GM12878 (cell line): ENCODE measurements around the gene TMEM181. TPM values are rescaled to one million over a fixed set of nuclear protein-coding genes. Genes with fewer than 3 reads are reported as not detected.

Source experiments
- ATAC-seq: fragments of 200-7000 bp; cut with Tn5 transposase; 3 replicates; pipeline ENCODE4 v1.9.1; 2020; ENCODE audit warnings: mild to moderate bottlenecking, moderate library complexity
- BruUV-seq: library from RNA; stranded (reverse); fragments of 400-500 nt; replicated peaks from 2 replicates; lab custom pipeline; 2021; lab: Mats Ljungman, UMichigan
- CTCF ChIA-PET: fragments of 300-600 bp; sonication (Branson Sonifier 250); formaldehyde crosslinking; extraction: SDS; loops from one replicate; lab custom pipeline; 2021; ENCODE audit warnings: inconsistent platforms; lab: Yijun Ruan, JAX
- POLR2A ChIA-PET: fragments of 350-600 bp; formaldehyde crosslinking; extraction: SDS; loops from one replicate; lab custom pipeline; 2021; ENCODE audit warnings: inconsistent platforms; lab: Charles Lee
- RAD21 ChIA-PET: fragments of 300-600 bp; sonication (Branson Sonifier 250); formaldehyde crosslinking; loops from one replicate; lab custom pipeline; 2023; ENCODE audit warnings: antibody characterized with exemption; ENCODE audit not compliant: unreplicated experiment; lab: Charles Lee
- SMC1A ChIA-PET: fragments of 300-600 bp; sonication (Branson Sonifier 250); formaldehyde crosslinking; loops from one replicate; lab custom pipeline; 2023; ENCODE audit not compliant: unreplicated experiment, uncharacterized antibody; lab: Charles Lee
- DNase-seq: peaks from one replicate; pipeline ENCODE4 v3.0.0-alpha.2; 2011; ENCODE audit warnings: low read depth, low spot score
- FAIRE-seq: peaks from 3 replicates; lab custom pipeline; 2011; peaks lifted over from hg19 to GRCh38; lab: Jason Lieb, UNC
- H2AFZ ChIP-seq: 2 replicates; pipeline ENCODE4 v1.6.0; 2011; ENCODE audit warnings: low read depth, low read length, control low read depth; ENCODE audit not compliant: control insufficient read depth
- H3K27ac ChIP-seq: 2 replicates; pipeline ENCODE4 v1.5.1; 2011; ENCODE audit warnings: control low read depth; ENCODE audit not compliant: control insufficient read depth, insufficient read depth
- H3K27me3 ChIP-seq, 2 experiments: replicated peaks in 1 of 2; 2 replicates each; pipeline versions ENCODE4 v1.6.0 to v1.6.1; 2011; ENCODE audit warnings: low read length in 1 of 2; ENCODE audit not compliant: control insufficient read depth in 2 of 2, insufficient read depth in 2 of 2
- H3K36me3 ChIP-seq, 2 experiments: 2 replicates each; pipeline ENCODE4 v1.5.1; 2011; ENCODE audit warnings: low read length in 1 of 2; ENCODE audit not compliant: control insufficient read depth in 2 of 2, insufficient read depth in 2 of 2
- H3K4me1 ChIP-seq: 2 replicates; pipeline ENCODE4 v1.6.1; 2011; ENCODE audit warnings: mild to moderate bottlenecking, low read length, moderate library complexity, mixed read lengths; ENCODE audit not compliant: control insufficient read depth, insufficient read depth
- H3K4me2 ChIP-seq: 2 replicates; pipeline ENCODE4 v1.6.0; 2011; ENCODE audit warnings: control low read depth; ENCODE audit not compliant: control insufficient read depth, insufficient read depth
- H3K4me3 ChIP-seq: fragments of 200-600 bp; sonication (generic); 2 replicates; pipeline ENCODE4 v1.5.1; 2016
- H3K79me2 ChIP-seq: 2 replicates; pipeline ENCODE4 v1.6.0; 2011; ENCODE audit warnings: low read length; ENCODE audit not compliant: control insufficient read depth, insufficient read depth
- H3K9ac ChIP-seq: 2 replicates; pipeline ENCODE4 v1.8.0; 2011; ENCODE audit warnings: low read length, control low read depth, mixed read lengths; ENCODE audit not compliant: control insufficient read depth, insufficient read depth
- H3K9me3 ChIP-seq: replicated peaks from 3 replicates; pipeline ENCODE4 v1.5.1; 2011; ENCODE audit warnings: mild to moderate bottlenecking, low read length; ENCODE audit not compliant: control insufficient read depth, insufficient read depth
- H4K20me1 ChIP-seq: 2 replicates; pipeline ENCODE4 v1.6.0; 2011; ENCODE audit not compliant: control insufficient read depth, insufficient read depth
- ATF2 ChIP-seq: IDR thresholded peaks from 2 replicates; pipeline ENCODE4 v1.6.1; 2012; ENCODE audit warnings: low read length, inconsistent platforms
- BHLHE40 ChIP-seq, 2 experiments: fragments of 450-650 bp in 1 of 2; IDR thresholded peaks; 2 replicates each; pipeline ENCODE4 v1.6.1; 2011 to 2017; ENCODE audit warnings: low read depth in 2 of 2, borderline replicate concordance in 1 of 2, improper control_type of control experiment in 1 of 2, low read length in 1 of 2, mild to moderate bottlenecking in 1 of 2
- CUX1 ChIP-seq: IDR thresholded peaks from 2 replicates; pipeline ENCODE4 v1.6.1; 2012; ENCODE audit warnings: improper control_type of control experiment, low read depth, low read length; ENCODE audit not compliant: insufficient replicate concordance
- TARDBP ChIP-seq: IDR thresholded peaks from 2 replicates; pipeline ENCODE4 v1.6.1; 2016; ENCODE audit warnings: borderline replicate concordance
- TCF7 ChIP-seq: IDR thresholded peaks from 2 replicates; pipeline ENCODE4 v1.6.1; 2014; ENCODE audit warnings: antibody characterized with exemption, borderline replicate concordance
- WGBS: methylation state at CpG from one replicate; pipeline ENCODE4 v1.1.6; 2016; ENCODE audit warnings: low lambda C conversion rate; ENCODE audit not compliant: insufficient replicate concordance, insufficient coverage; ENCODE audit errors: missing lambda C conversion rate; 5-methylcytosine and 5-hydroxymethylcytosine counted together
- in situ Hi-C: fragments of 300-500 bp; cut with MboI; formaldehyde crosslinking; loops from 9 replicates; pipeline ENCODE4 v1.14.3; 2018; ENCODE audit warnings: mixed read lengths
- intact Hi-C: fragments of 100-400 bp; cut with micrococcal nuclease; formaldehyde crosslinking; loops from one replicate; pipeline ENCODE4 v1.14.2; 2022; ENCODE audit not compliant: unreplicated experiment
- polyA plus RNA-seq, 11 experiments: library from polyadenylated mRNA; depleted of rRNA in 4 of 11; unstranded in 6 of 11; stranded (reverse) in 5 of 11; fragments of >200 nt; fragmentation: Nextera tagmentation in 4 of 11; fragmentation: Illumina TruSeq in 1 of 11; extraction: Ambion mirVana in 4 of 11; extraction: Trizol in 1 of 11; gene quantifications; 1 replicate in 1 of 11; 2 replicates in 10 of 11; pipeline versions ENCODE4 v1.2.1 to v1.2.3, GENCODE V29; 2011 to 2016; ENCODE audit warnings: inconsistent platforms in 2 of 11, missing spikeins in 2 of 11, low read depth in 1 of 11
- total RNA-seq, 4 experiments: library from RNA; depleted of rRNA in 3 of 4; stranded (reverse); fragments of >200 nt in 3 of 4; fragmentation: Illumina TruSeq in 1 of 4; extraction: Trizol in 1 of 4; gene quantifications; 2 replicates each; pipeline versions ENCODE4 v1.2.1 to v1.2.3, GENCODE V29; 2013 to 2021
- TF ChIP-seq, protein P1 (sequence below): fragments of 450-650 bp; IDR thresholded peaks from 2 replicates; pipeline ENCODE4 v1.6.1; 2016; ENCODE audit warnings: mild to moderate bottlenecking

TMEM181 gene
- total and polyA plus RNA-seq, 10 of the 15 experiments (the other 5 are each of a cell fraction or from before 2014, with no cell fraction given), result 1.5 to 7.9 (median 5.2) TPM

DNA sequence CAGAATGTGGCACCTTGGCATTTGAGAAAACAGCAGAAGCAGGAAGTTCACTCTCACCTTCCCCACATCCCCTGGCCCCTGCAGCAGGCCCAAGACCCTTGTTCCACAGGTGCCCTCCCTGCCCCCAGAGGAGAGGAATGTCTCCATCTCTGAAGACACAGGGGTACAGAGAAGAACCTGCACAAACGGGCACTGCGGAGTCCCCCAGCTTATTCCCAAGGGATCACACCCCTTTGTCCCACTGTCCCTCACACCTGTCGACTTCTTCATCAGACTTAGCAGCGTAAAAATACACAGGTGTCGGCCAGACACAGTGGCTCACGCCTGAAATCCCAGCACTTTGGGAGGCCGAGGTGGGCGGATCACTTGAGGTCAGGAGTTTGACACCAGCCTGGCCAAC is 42.9 kb upstream of the TMEM181 start:
- no TSS peak for BruUV-seq
- ATAC-seq (no peak), DNase-seq (no peak), FAIRE-seq (no peak)
- Histone ChIP-seq H3K79me2 (no peaks in the 10 kb centered on the region), H2AFZ (no peak overlapping the region), H4K20me1 (no peaks in the 10 kb centered on the region), H3K4me1 (peaks cover 13% of the 10 kb centered on the region), H3K27me3 (no peaks in the 10 kb centered on the region), H3K4me2 (no peak overlapping the region), H3K27ac (no peak overlapping the region), H3K4me3 (no peak overlapping the region), H3K9me3 (no peaks in the 10 kb centered on the region), H3K9ac (no peak overlapping the region), H3K36me3 (no peaks in the 10 kb centered on the region)
- SMC1A ChIA-PET, result interaction anchor here (0.9 to 1.3 kb wide), 4 partner anchors 40 to 298 kb away, joined by 3 to 4 read pairs (median 4); no protein-coding TSS in a partner anchor
- 33% methylated on average over 8 of the region's 8 CpGs for WGBS
- RAD21 ChIA-PET, result interaction anchor here (0.6 to 1.3 kb wide), 3 partner anchors 40 to 296 kb away, joined by 3 to 4 read pairs (median 4); no protein-coding TSS in a partner anchor
- in situ Hi-C loops (loop anchor here (5.0 kb wide), 1 partner anchor 290 kb away; no protein-coding TSS in a partner anchor), intact Hi-C loops (loop anchor here (5.0 kb wide), 1 partner anchor 45 kb away; the partner anchor contains the start of gene TMEM181)
- CTCF ChIA-PET, result interaction anchor here (1.4 to 1.6 kb wide), 2 partner anchors 296 to 303 kb away, joined by 6 to 7 read pairs; no protein-coding TSS in a partner anchor
- TF ChIP-seq, protein P1, sequence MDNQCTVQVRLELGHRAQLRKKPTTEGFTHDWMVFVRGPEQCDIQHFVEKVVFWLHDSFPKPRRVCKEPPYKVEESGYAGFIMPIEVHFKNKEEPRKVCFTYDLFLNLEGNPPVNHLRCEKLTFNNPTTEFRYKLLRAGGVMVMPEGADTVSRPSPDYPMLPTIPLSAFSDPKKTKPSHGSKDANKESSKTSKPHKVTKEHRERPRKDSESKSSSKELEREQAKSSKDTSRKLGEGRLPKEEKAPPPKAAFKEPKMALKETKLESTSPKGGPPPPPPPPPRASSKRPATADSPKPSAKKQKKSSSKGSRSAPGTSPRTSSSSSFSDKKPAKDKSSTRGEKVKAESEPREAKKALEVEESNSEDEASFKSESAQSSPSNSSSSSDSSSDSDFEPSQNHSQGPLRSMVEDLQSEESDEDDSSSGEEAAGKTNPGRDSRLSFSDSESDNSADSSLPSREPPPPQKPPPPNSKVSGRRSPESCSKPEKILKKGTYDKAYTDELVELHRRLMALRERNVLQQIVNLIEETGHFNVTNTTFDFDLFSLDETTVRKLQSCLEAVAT, result 0 out of 2 replicates have a peak, but pooled peaks have one; percentile 21
- TF ChIP-seq TARDBP, result no peak
- POLR2A ChIA-PET, result no interaction called here

- FAIRE-seq, result no peak
- peak overlapping the region; percentile 8; the same call in 1 of the 2 replicates for H3K9ac ChIP-seq
- no peak overlapping the region for H3K4me3 ChIP-seq
- in situ Hi-C loops, result loop anchor here (5.0 kb wide), 1 partner anchor 290 kb away; no protein-coding TSS in a partner anchor
- DNase-seq, result peak; percentile 77
- peak; percentile 82 for ATAC-seq
- H3K36me3 ChIP-seq, result no peaks in the 10 kb centered on the region
- H2AFZ ChIP-seq, result no peak overlapping the region
- H3K27ac ChIP-seq, result 0 out of 2 replicates have a peak overlapping the region, but pooled peaks have one; percentile 10
- intact Hi-C loops, result loop anchor here (5.0 kb wide), 1 partner anchor 45 kb away; the partner anchor contains the start of gene TMEM181
- H3K4me2 ChIP-seq, result 0 out of 2 replicates have a peak overlapping the region, but pooled peaks have one; percentile 65
- peaks cover 13% of the 10 kb centered on the region for H3K4me1 ChIP-seq
- under 1% methylated on average over 5 of the region's 5 CpGs for WGBS
- no peaks in the 10 kb centered on the region for H3K79me2 ChIP-seq
- ChIA-PET CTCF (interaction anchor here (1.4 to 1.6 kb wide), 2 partner anchors 296 to 303 kb away, joined by 6 to 7 read pairs; no protein-coding TSS in a partner anchor), POLR2A (no interaction called here), SMC1A (interaction anchor here (0.6 to 1.3 kb wide), 4 partner anchors 41 to 298 kb away, joined by 3 to 4 read pairs (median 3); no protein-coding TSS in a partner anchor), RAD21 (interaction anchor here (0.6 to 1.3 kb wide), 2 partner anchors 41 to 189 kb away, joined by 4 read pairs; no protein-coding TSS in a partner anchor)
- no peaks in the 10 kb centered on the region for H3K9me3 ChIP-seq
- H3K27me3 ChIP-seq, result no peaks in the 10 kb centered on the region
- no peaks in the 10 kb centered on the region for H4K20me1 ChIP-seq
- no TSS peak for BruUV-seq
- TF ChIP-seq CUX1 (peak; percentile 46), ATF2 (0 out of 2 replicates have a peak, but pooled peaks have one; percentile 8), BHLHE40 (IDR thresholded peaks at IDR 0.05; ENCODE audit: borderline replicate concordance in 1 of 2, low read depth in 2 of 2, low read length in 1 of 2) (peak; percentile 28 to 55; a peak in 2 of 4 replicates), TCF7 (no peak)
These were observed 42.3 kb upstream of the TMEM181 start for GRCh38 chr6:158517581-158517980.
